Measurements from ENCODE around the gene UBAC1. TPM values are rescaled to one million over a fixed set of nuclear protein-coding genes. Genes with fewer than 3 reads are reported as not detected.

UBAC1 gene
- polyA plus RNA-seq, 1 of the 3 experiments (the other 2 are of a cell fraction), result 67.7 TPM

- Histone ChIP-seq H3K4me1 (ENCODE audit: control insufficient read depth in 1 of 2, insufficient read depth in 2 of 2, low read depth in 1 of 2, low read length in 1 of 2) (peaks cover 16 to 52% of the 10 kb centered on the region in 2 experiments; a peak in 3 of 4 replicates), H3K27me3 (ENCODE audit: insufficient read depth) (no peaks in the 10 kb centered on the region), H3K79me2 (ENCODE audit: insufficient read depth) (no peaks in the 10 kb centered on the region), H4K20me1 (ENCODE audit: insufficient read depth) (no peaks in the 10 kb centered on the region), H3K9ac (no peak overlapping the region), H3K9me3 (no peaks in the 10 kb centered on the region), H2AFZ (ENCODE audit: low read depth) (no peak overlapping the region), H3F3A (replicated peaks; ENCODE audit: insufficient read depth) (peaks cover 9% of the 10 kb centered on the region), H3K9me2 (no peaks in the 10 kb centered on the region), H3K36me3 (replicated peaks in 1 of 2; ENCODE audit: control insufficient read depth in 1 of 2, insufficient read depth in 2 of 2, low read length in 1 of 2) (no peaks in the 10 kb centered on the region), H3K4me2 (no peak overlapping the region), H3K27ac (ENCODE audit: low read depth in 2 of 2, low read length in 1 of 2) (no peak overlapping the region), H3K4me3 (ENCODE audit: low read depth in 2 of 2, low read length in 1 of 2) (no peak overlapping the region)
- ChIA-PET CTCF (no interaction called here), POLR2A (no interaction called here)
- WGBS (ENCODE audit: low lambda C conversion rate), result 92% methylated on average over 5 of the region's 21 CpGs
- no peak for DNase-seq
- TF ChIP-seq ELF1 (IDR thresholded peaks at IDR 0.05) (no peak), SMC3 (IDR thresholded peaks at IDR 0.05; ENCODE audit: low read depth, low read length) (no peak), USF1 (IDR thresholded peaks at IDR 0.05; ENCODE audit: borderline replicate concordance, low read depth) (no peak), SIN3A (IDR thresholded peaks at IDR 0.05; ENCODE audit: borderline replicate concordance, low read depth, low read length) (no peak), EZH2phosphoT487 (IDR thresholded peaks at IDR 0.05; ENCODE audit: borderline replicate concordance, low read depth) (no peak), NFIC (IDR thresholded peaks at IDR 0.05; ENCODE audit: borderline replicate concordance) (no peak), MEF2A (IDR thresholded peaks at IDR 0.05; ENCODE audit: borderline replicate concordance, low read depth) (no peak), RCOR1 (IDR thresholded peaks at IDR 0.05; ENCODE audit: low read length) (no peak), TAF1 (IDR thresholded peaks at IDR 0.05; ENCODE audit: borderline replicate concordance, low read depth, low read length) (no peak), GABPA (IDR thresholded peaks at IDR 0.05; ENCODE audit: low read depth) (no peak), NRF1 (IDR thresholded peaks at IDR 0.05; ENCODE audit: low read depth, low read length) (no peak), FOXJ3 (CRISPR knock-in tag; IDR thresholded peaks at IDR 0.05) (no peak), RFX5 (IDR thresholded peaks at IDR 0.05; ENCODE audit: low read length) (no peak), FOXM1 (IDR thresholded peaks at IDR 0.05; ENCODE audit: low read depth) (no peak), CHD2 (IDR thresholded peaks at IDR 0.05; ENCODE audit: low read length, partially characterized antibody) (no peak), MXI1 (IDR thresholded peaks at IDR 0.05; ENCODE audit: low read depth, low read length) (no peak), ZBTB33 (IDR thresholded peaks at IDR 0.05; ENCODE audit: borderline replicate concordance, low read depth) (no peak)
- TF ChIP-seq, protein P1, sequence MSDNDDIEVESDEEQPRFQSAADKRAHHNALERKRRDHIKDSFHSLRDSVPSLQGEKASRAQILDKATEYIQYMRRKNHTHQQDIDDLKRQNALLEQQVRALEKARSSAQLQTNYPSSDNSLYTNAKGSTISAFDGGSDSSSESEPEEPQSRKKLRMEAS (IDR thresholded peaks at IDR 0.05; ENCODE audit: low read depth), result no peak
These were observed 34.6 kb upstream of the UBAC1 start for GRCh38 chr9:135995816-135996215.

Measured in SK-N-SH (cell line).